ENCODE data around the gene LGALS12. TPM values are rescaled to one million over a fixed set of nuclear protein-coding genes. Genes with fewer than 3 reads are reported as not detected.

LGALS12 gene
- total RNA-seq, 4 donors from 2014 or later, result 0.76 to 6.3 (median 2.3) TPM; not detected in 1

- Histone ChIP-seq H3K27me3 (no peaks in the 10 kb centered on the region), H3K9me3 (no peaks in the 10 kb centered on the region), H3K27ac (no peak overlapping the region), H3K36me3 (no peaks in the 10 kb centered on the region), H3K4me1 (peaks cover 31% of the 10 kb centered on the region), H3K4me3 (no peak overlapping the region)
- DNase-seq (ENCODE audit: low spot score in 2 of 2), result no peak
- 93% methylated on average over 1 of the region's 1 CpG for WGBS
- no peak for TF ChIP-seq EP300 (IDR thresholded peaks at IDR 0.05)
- TF ChIP-seq POLR2AphosphoS5 (IDR thresholded peaks at IDR 0.05), result no peak
- no peak for TF ChIP-seq CTCF (IDR thresholded peaks at IDR 0.05)
- TF ChIP-seq POLR2A (IDR thresholded peaks at IDR 0.05), result no peak
Measured at GRCh38 chr11:63493127-63493526, 12.8 kb upstream of the LGALS12 start.

- DNase-seq (ENCODE audit: low spot score in 2 of 2), result no peak
- H3K36me3 ChIP-seq, result no peaks in the 10 kb centered on the region
- H3K4me3 ChIP-seq, result no peak overlapping the region
- 64% methylated on average over 6 of the region's 6 CpGs for WGBS
- peaks cover 22% of the 10 kb centered on the region for H3K4me1 ChIP-seq
- H3K9me3 ChIP-seq, result peaks cover 3% of the 10 kb centered on the region
- no peak overlapping the region for H3K27ac ChIP-seq
- no peak for TF ChIP-seq POLR2A (IDR thresholded peaks at IDR 0.05)
- TF ChIP-seq CTCF (IDR thresholded peaks at IDR 0.05), result no peak
- no peak for TF ChIP-seq EP300 (IDR thresholded peaks at IDR 0.05)
- TF ChIP-seq POLR2AphosphoS5 (IDR thresholded peaks at IDR 0.05), result no peak
- H3K27me3 ChIP-seq, result no peaks in the 10 kb centered on the region
Measured at GRCh38 chr11:63494975-63495374, 10.9 kb upstream of the LGALS12 start.

- no peak for DNase-seq (ENCODE audit: low spot score in 2 of 2)
- TF ChIP-seq POLR2AphosphoS5 (IDR thresholded peaks at IDR 0.05) (no peak), CTCF (IDR thresholded peaks at IDR 0.05) (no peak), POLR2A (IDR thresholded peaks at IDR 0.05) (no peak), EP300 (IDR thresholded peaks at IDR 0.05) (no peak)
- H3K9me3 ChIP-seq, result peaks cover 8% of the 10 kb centered on the region
- H3K4me1 ChIP-seq, result no peaks in the 10 kb centered on the region
- no peak overlapping the region for H3K4me3 ChIP-seq
- WGBS, result 95% methylated on average over 4 of the region's 4 CpGs
- no peaks in the 10 kb centered on the region for H3K27me3 ChIP-seq
- no peaks in the 10 kb centered on the region for H3K36me3 ChIP-seq
- no peak overlapping the region for H3K27ac ChIP-seq
Measured at GRCh38 chr11:63499874-63500273, 6.0 kb upstream of the LGALS12 start.

- H3K27me3 ChIP-seq, result no peaks in the 10 kb centered on the region
- H3K4me3 ChIP-seq, result no peak overlapping the region
- H3K36me3 ChIP-seq, result no peaks in the 10 kb centered on the region
- TF ChIP-seq EP300 (IDR thresholded peaks at IDR 0.05) (no peak), POLR2AphosphoS5 (IDR thresholded peaks at IDR 0.05) (no peak), CTCF (IDR thresholded peaks at IDR 0.05) (no peak), POLR2A (IDR thresholded peaks at IDR 0.05) (no peak)
- no peak overlapping the region for H3K27ac ChIP-seq
- 43% methylated on average over 1 of the region's 1 CpG for WGBS
- H3K9me3 ChIP-seq, result peaks cover 8% of the 10 kb centered on the region
- no peaks in the 10 kb centered on the region for H3K4me1 ChIP-seq
- no peak for DNase-seq (ENCODE audit: low spot score in 2 of 2)
Measured at GRCh38 chr11:63501236-63501635, 4.6 kb upstream of the LGALS12 start.

GRCh38 chr11:63502252-63502820 lies 3.5 kb upstream of the LGALS12 start:
- H3K9me3 ChIP-seq, result peaks cover 8% of the 10 kb centered on the region
- H3K4me1 ChIP-seq, result no peaks in the 10 kb centered on the region
- TF ChIP-seq POLR2A (IDR thresholded peaks at IDR 0.05) (no peak), CTCF (IDR thresholded peaks at IDR 0.05) (no peak), POLR2AphosphoS5 (IDR thresholded peaks at IDR 0.05) (no peak), EP300 (IDR thresholded peaks at IDR 0.05) (no peak)
- 56% methylated on average over 2 of the region's 2 CpGs for WGBS
- no peak overlapping the region for H3K4me3 ChIP-seq
- no peaks in the 10 kb centered on the region for H3K27me3 ChIP-seq
- DNase-seq (ENCODE audit: low spot score in 2 of 2), result no peak
- no peak overlapping the region for H3K27ac ChIP-seq
- no peaks in the 10 kb centered on the region for H3K36me3 ChIP-seq

All from suprapubic skin (tissue), 4 donors.